Body of pancreas (tissue), 4 donors: ENCODE data around the gene ATIC.

Experiments
- CTCF ChIP-seq, 7 experiments: fragments of 450-650 bp in 4 of 7; fragments of 200-600 bp in 3 of 7; sonication (generic) in 3 of 7; IDR thresholded peaks; one replicate each; pipeline ENCODE4 v1.5.1; 2016 to 2019; ENCODE audit warnings: antibody characterized with exemption in 7 of 7
- POLR2A ChIP-seq, 3 donors: fragments of 450-650 bp; IDR thresholded peaks; one replicate each; pipeline ENCODE4 v1.6.1; 2016; ENCODE audit warnings: antibody characterized with exemption in 3 of 3, mild to moderate bottlenecking in 2 of 3

- TF ChIP-seq CTCF (IDR thresholded peaks at IDR 0.05) (no peak), POLR2A (IDR thresholded peaks at IDR 0.05) (no peak)
Measured at GRCh38 chr2:215316336-215316735, 4.5 kb downstream of the ATIC start.
